PC-9 (cell line): Measurements from ENCODE around the gene PTPRM.

ENCODE experiments used
- CTCF ChIP-seq: fragments of 200-600 bp; sonication (generic); conservative IDR thresholded peaks from 2 replicates; pipeline ENCODE4 v1.6.1; 2017; ENCODE audit warnings: mixed run types, antibody characterized with exemption, mild to moderate bottlenecking, moderate library complexity
- EZH2 ChIP-seq: fragments of 200-600 bp; sonication (generic); IDR thresholded peaks from 2 replicates; pipeline ENCODE4 v1.8.0; 2017; ENCODE audit warnings: antibody characterized with exemption, low read depth

DNA sequence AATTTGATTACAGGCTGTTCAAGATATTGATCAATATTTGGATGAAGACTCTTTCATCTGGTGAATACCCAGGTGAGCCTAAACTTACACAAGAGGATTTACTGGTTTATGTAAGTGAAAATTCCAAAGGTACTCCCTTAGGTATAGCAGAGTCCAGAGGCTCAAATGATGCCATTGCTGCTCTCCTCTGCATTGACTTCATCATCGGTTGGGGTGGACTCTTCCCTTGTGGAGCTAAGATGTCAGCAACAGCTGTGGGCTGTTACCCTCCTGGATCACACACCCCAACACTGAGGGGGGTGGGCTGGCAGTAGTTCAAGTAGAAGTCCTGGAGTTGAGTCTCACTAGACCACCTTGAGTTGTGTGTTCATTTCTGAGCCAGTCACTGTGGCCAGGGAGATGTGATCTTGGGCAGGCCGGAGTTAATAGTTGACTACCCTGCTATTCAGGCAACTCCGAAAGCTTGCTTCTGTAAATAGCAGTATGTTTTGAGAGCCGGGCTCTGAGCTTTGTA is 236.9 kb downstream of the PTPRM start:
- no peak for TF ChIP-seq CTCF
- no peak for TF ChIP-seq EZH2
